Measurements from ENCODE around the gene BACH2. TPM values are rescaled to one million over a fixed set of nuclear protein-coding genes. Genes with fewer than 3 reads are reported as not detected.
"Not testable (repeated sequence)": the region's sequence is repeated elsewhere in the genome, so short reads cannot be mapped to it uniquely, and the experiment has no call there.

BACH2 gene
- total RNA-seq, 2 experiments from 2014 or later: 157 to 170 TPM

GRCh38 chr6:90118581-90118980 is 178.1 kb downstream of the BACH2 start:
- H3K27ac ChIP-seq (ENCODE audit: low read depth in 1 of 2, low read length in 2 of 2): no peak overlapping the region
- peaks cover 0 to 5% of the 10 kb centered on the region in 2 experiments for H3K9me3 ChIP-seq (ENCODE audit: control insufficient read depth in 1 of 2, insufficient read depth in 1 of 2, low read length in 2 of 2)
- CTCF ChIA-PET: interaction anchor here (0.5 to 1.6 kb wide), 5 partner anchors 13 to 175 kb away, joined by 3 to 4 read pairs (median 3); no protein-coding TSS in a partner anchor
- TF ChIP-seq, protein P1, sequence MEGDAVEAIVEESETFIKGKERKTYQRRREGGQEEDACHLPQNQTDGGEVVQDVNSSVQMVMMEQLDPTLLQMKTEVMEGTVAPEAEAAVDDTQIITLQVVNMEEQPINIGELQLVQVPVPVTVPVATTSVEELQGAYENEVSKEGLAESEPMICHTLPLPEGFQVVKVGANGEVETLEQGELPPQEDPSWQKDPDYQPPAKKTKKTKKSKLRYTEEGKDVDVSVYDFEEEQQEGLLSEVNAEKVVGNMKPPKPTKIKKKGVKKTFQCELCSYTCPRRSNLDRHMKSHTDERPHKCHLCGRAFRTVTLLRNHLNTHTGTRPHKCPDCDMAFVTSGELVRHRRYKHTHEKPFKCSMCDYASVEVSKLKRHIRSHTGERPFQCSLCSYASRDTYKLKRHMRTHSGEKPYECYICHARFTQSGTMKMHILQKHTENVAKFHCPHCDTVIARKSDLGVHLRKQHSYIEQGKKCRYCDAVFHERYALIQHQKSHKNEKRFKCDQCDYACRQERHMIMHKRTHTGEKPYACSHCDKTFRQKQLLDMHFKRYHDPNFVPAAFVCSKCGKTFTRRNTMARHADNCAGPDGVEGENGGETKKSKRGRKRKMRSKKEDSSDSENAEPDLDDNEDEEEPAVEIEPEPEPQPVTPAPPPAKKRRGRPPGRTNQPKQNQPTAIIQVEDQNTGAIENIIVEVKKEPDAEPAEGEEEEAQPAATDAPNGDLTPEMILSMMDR (IDR thresholded peaks at IDR 0.05): no peak
- POLR2A ChIA-PET: interaction anchor here (0.9 to 1.6 kb wide), 4 partner anchors 9 to 275 kb away, joined by 3 to 4 read pairs (median 4); no protein-coding TSS in a partner anchor
- Mint-ChIP-seq H3K36me3 (ENCODE audit: low read depth) (peaks cover 45% of the 10 kb centered on the region), H3K27me3 (no peaks in the 10 kb centered on the region), H3K9me3 (peaks cover 2% of the 10 kb centered on the region), H3K4me3 (no peak overlapping the region), H3K27ac (peak overlapping the region; percentile 40), H3K4me1 (ENCODE audit: low read depth) (peaks cover 55% of the 10 kb centered on the region)
- DNase-seq (no peak), ATAC-seq (ENCODE audit: poor library complexity) (no peak)
- H3K4me1 ChIP-seq (ENCODE audit: insufficient read depth, low read length): no peaks in the 10 kb centered on the region
- H3K36me3 ChIP-seq (ENCODE audit: insufficient read depth, low read length): no peaks in the 10 kb centered on the region
- intact Hi-C loops (cut with DNase I, micrococcal nuclease): no loop called here
- no peak overlapping the region for H3K4me3 ChIP-seq (ENCODE audit: low read length)
- H3K27me3 ChIP-seq (ENCODE audit: control insufficient read depth in 1 of 2, insufficient read depth in 2 of 2, low read length in 2 of 2): no peaks in the 10 kb centered on the region

- H3K4me3 ChIP-seq (ENCODE audit: low read length): no peak overlapping the region
- peaks cover 0 to 10% of the 10 kb centered on the region in 2 experiments for H3K9me3 ChIP-seq (ENCODE audit: control insufficient read depth in 1 of 2, insufficient read depth in 1 of 2, low read length in 2 of 2)
- Mint-ChIP-seq H3K27me3 (no peaks in the 10 kb centered on the region), H3K4me3 (no peak overlapping the region), H3K27ac (peak overlapping the region; percentile 40), H3K9me3 (peaks cover 6% of the 10 kb centered on the region), H3K36me3 (ENCODE audit: low read depth) (peaks cover 48% of the 10 kb centered on the region), H3K4me1 (ENCODE audit: low read depth) (peaks cover 57% of the 10 kb centered on the region)
- DNase-seq (no peak), ATAC-seq (ENCODE audit: poor library complexity) (no peak)
- no peaks in the 10 kb centered on the region for H3K4me1 ChIP-seq (ENCODE audit: insufficient read depth, low read length)
- no peaks in the 10 kb centered on the region for H3K27me3 ChIP-seq (ENCODE audit: control insufficient read depth in 1 of 2, insufficient read depth in 2 of 2, low read length in 2 of 2)
- TF ChIP-seq, protein P1 (IDR thresholded peaks at IDR 0.05): no peak
- ChIA-PET CTCF (interaction anchor here (0.7 to 1.3 kb wide), 2 partner anchors 24 to 175 kb away, joined by 3 to 4 read pairs; no protein-coding TSS in a partner anchor), POLR2A (interaction anchor here (0.9 to 1.6 kb wide), 4 partner anchors 8 to 156 kb away, joined by 3 to 4 read pairs (median 4); no protein-coding TSS in a partner anchor)
- H3K27ac ChIP-seq (ENCODE audit: low read depth in 1 of 2, low read length in 2 of 2): no peak overlapping the region
- H3K36me3 ChIP-seq (ENCODE audit: insufficient read depth, low read length): no peaks in the 10 kb centered on the region
- intact Hi-C loops (cut with DNase I, micrococcal nuclease): no loop called here
Observed at GRCh38 chr6:90118069-90118468, 178.6 kb downstream of the BACH2 start.

GRCh38 chr6:90116126-90116525 is 180.5 kb downstream of the BACH2 start:
- CTCF ChIA-PET; H3K36me3 ChIP-seq (ENCODE audit: insufficient read depth, low read length); H3K27ac Mint-ChIP-seq; POLR2A ChIA-PET; H3K4me3 ChIP-seq (ENCODE audit: low read length); H3K27ac ChIP-seq (ENCODE audit: low read depth in 1 of 2, low read length in 2 of 2); H3K27me3 ChIP-seq (ENCODE audit: control insufficient read depth in 1 of 2, insufficient read depth in 2 of 2, low read length in 2 of 2); ATAC-seq (ENCODE audit: poor library complexity); DNase-seq; H3K27me3 Mint-ChIP-seq; intact Hi-C loops (cut with DNase I, micrococcal nuclease); H3K4me1 ChIP-seq (ENCODE audit: insufficient read depth, low read length); H3K4me3 Mint-ChIP-seq: not testable (repeated sequence)
- peaks cover 0 to 11% of the 10 kb centered on the region in 2 experiments for H3K9me3 ChIP-seq (ENCODE audit: control insufficient read depth in 1 of 2, insufficient read depth in 1 of 2, low read length in 2 of 2)
- peaks cover 62% of the 10 kb centered on the region for H3K4me1 Mint-ChIP-seq (ENCODE audit: low read depth)
- H3K36me3 Mint-ChIP-seq (ENCODE audit: low read depth): peaks cover 54% of the 10 kb centered on the region
- peaks cover 10% of the 10 kb centered on the region for H3K9me3 Mint-ChIP-seq

DNA sequence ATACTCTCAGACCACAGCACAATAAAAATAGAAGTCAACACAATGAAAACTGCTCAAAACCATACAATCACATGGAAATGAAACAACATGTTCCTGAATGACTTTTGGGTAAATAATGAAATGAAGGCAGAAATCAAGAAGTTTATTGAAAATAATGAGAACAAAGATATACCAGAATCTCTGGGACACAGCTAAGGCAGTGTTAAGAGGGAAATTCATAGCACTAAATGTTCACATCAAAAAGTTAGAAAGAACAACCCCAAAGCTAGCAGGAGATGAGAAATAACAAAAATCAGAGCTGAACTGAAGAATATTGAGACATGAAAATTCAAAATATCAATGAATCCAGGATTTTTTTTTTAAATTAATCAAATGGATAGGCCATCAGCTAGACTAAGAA is 183.3 kb downstream of the BACH2 start:
- H3K36me3 ChIP-seq (ENCODE audit: insufficient read depth, low read length): no peaks in the 10 kb centered on the region
- peaks cover 57% of the 10 kb centered on the region for H3K36me3 Mint-ChIP-seq (ENCODE audit: low read depth)
- TF ChIP-seq, protein P1 (IDR thresholded peaks at IDR 0.05): no peak
- ChIA-PET CTCF (interaction anchor here (1.2 to 1.3 kb wide), 2 partner anchors 280 to 366 kb away, joined by 4 to 5 read pairs; no protein-coding TSS in a partner anchor), POLR2A (no interaction called here)
- DNase-seq: no peak
- intact Hi-C loops (cut with DNase I, micrococcal nuclease): loop anchor here in 1 of 2 experiments (5.0 kb wide), 1 partner anchor 171 kb away; no protein-coding TSS in a partner anchor
- H3K27me3 Mint-ChIP-seq: no peaks in the 10 kb centered on the region
- peaks cover 0 to 11% of the 10 kb centered on the region in 2 experiments for H3K9me3 ChIP-seq (ENCODE audit: control insufficient read depth in 1 of 2, insufficient read depth in 1 of 2, low read length in 2 of 2)
- H3K4me3 Mint-ChIP-seq: peak overlapping the region; percentile 13
- no peak for ATAC-seq (ENCODE audit: poor library complexity)
- peak overlapping the region; percentile 79 for H3K27ac Mint-ChIP-seq
- no peaks in the 10 kb centered on the region for H3K27me3 ChIP-seq (ENCODE audit: control insufficient read depth in 1 of 2, insufficient read depth in 2 of 2, low read length in 2 of 2)
- peaks cover 60% of the 10 kb centered on the region for H3K4me1 Mint-ChIP-seq (ENCODE audit: low read depth)
- no peak overlapping the region for H3K4me3 ChIP-seq (ENCODE audit: low read length)
- no peak overlapping the region for H3K27ac ChIP-seq (ENCODE audit: low read depth in 1 of 2, low read length in 2 of 2)
- peaks cover 10% of the 10 kb centered on the region for H3K9me3 Mint-ChIP-seq
- peaks cover 22% of the 10 kb centered on the region for H3K4me1 ChIP-seq (ENCODE audit: insufficient read depth, low read length)
